VCaP (cell line): ENCODE results near the gene PRKCSH.

Experiments
- H3K27ac ChIP-seq: fragments of 450-650 bp; 2 replicates; pipeline ENCODE4 v1.5.1; 2017
- CTCF ChIP-seq: fragments of 450-650 bp; conservative IDR thresholded peaks from 2 replicates; pipeline ENCODE4 v1.5.1; 2017; ENCODE audit warnings: mild to moderate bottlenecking, moderate library complexity

Gene PRKCSH

DNA sequence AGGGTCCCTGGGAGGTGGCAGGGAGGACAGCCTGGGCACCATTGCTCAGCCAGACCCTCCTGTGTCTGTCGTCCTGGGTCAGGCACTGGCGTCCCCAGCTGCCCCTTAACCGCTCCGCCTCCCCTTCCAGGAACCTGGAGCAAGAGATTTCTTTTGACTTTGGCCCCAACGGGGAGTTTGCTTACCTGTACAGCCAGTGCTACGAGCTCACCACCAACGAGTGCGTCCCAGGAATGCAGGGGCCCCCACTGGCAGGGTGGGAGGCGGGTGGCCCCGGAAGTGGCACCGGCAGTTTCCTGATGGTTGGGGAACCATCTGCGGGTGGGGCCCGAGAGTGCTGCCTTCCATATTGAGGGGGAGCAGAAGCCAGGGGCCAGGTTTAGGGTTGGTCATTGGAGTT lies 13.0 kb downstream of the PRKCSH start:
- no peak for TF ChIP-seq CTCF
- no peak overlapping the region for H3K27ac ChIP-seq

DNA sequence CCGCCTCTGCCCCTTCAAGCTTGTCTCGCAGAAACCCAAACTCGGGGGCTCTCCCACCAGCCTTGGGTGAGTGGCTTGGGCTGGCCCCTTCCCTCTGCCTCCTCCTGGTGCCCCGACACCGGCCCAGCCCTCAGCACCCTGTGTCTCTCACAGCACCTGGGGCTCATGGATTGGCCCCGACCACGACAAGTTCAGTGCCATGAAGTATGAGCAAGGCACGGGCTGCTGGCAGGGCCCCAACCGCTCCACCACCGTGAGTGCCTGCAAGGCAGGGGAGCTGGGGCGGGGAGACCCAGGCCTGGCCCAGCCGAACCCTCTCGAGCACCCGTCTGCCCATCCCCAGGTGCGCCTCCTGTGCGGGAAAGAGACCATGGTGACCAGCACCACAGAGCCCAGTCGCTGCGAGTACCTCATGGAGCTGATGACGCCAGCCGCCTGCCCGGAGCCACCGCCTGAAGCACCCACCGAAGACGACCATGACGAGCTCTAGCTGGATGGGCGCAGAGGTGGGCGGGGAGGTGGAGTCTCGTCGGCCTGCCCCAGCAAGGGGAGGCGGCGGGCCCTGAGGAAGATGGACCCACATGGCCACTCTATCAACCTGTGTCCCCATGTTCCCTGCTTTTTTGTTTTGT lies 13.6 kb downstream of the PRKCSH start:
- H3K27ac ChIP-seq = no peak overlapping the region
- no peak for TF ChIP-seq CTCF

- TF ChIP-seq CTCF = no peak
Observed at GRCh38 chr19:11450570-11451326, 15.3 kb downstream of the PRKCSH start.

GRCh38 chr19:11451327-11451870 lies 16.0 kb downstream of the PRKCSH start:
- TF ChIP-seq CTCF = no peak
- H3K27ac ChIP-seq = no peak overlapping the region

More at GRCh38 chr19:11450570-11451326, 15.3 kb downstream of the PRKCSH start:
- no peak overlapping the region for H3K27ac ChIP-seq

DNA sequence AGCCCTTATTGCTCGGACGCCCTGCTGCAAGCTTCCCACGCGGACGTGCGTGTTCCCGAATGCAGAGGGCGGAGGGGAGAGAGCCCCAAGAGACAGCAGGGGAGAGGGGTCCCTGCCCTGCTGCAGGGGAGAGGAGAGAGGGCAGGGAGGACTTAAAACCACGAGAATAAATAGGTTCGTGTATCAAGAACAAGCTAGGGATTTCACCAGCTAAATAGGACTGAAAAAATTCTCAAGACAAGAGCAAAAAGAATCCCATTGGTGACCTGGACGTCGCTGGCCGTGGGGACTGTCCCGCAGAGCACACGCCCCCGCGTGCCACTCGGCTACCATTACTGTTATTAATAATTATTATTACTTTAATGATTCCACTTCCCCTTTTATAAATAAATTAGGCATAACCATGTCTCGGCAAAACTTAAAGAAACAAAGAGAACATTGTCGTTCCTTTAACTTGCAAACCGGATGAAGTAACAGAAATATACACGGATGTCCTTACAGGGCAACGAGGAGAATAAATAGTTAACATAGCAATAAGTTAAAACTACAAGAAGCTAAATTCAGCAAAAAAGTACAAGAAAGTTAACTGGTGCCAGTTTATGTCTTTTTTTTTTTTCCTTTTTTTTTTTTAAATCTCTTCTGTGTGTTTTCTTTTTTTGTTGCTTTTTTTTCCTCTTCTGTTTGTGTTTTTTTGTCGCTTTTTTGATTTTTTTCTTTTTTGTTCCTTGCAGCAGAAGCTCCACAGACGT lies 16.6 kb downstream of the PRKCSH start:
- no peak for TF ChIP-seq CTCF
- no peak overlapping the region for H3K27ac ChIP-seq

DNA sequence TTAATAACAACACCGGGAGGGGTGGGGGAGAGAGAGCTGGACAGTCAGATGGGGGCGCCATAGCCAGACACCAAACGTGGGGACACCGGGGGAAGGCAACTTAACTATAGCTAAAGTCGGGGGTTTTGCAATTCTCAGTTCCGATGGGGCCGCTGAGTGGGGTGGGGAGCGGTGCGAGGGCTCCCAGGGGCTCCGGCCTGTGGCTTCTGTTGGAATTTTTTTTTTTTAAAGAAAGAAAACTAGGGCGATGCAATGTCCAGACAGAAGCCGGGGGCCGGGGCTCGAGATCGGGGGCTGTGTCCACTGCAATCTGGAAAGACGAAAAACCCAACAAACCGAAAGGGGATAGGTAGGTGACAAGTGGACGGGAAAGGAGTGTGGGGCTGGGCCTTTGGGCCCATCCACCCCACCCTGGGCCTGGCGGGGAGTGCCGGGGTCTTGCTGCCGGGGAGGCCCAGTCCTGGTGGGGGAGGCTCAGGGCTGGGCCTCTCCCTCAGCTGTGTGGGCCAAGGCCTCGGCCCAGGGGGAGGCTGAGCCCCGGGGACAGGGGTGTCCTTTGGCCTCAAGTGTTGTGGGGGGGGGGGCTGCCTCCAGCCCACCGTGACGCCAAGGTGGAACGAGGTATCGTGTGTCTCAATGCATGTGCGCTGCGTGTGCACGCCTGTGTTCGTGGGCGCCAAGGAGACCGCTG lies 17.3 kb downstream of the PRKCSH start:
- no peak overlapping the region for H3K27ac ChIP-seq
- TF ChIP-seq CTCF = no peak
